ENCODE measurements around the gene PPA1. TPM values are rescaled to one million over a fixed set of nuclear protein-coding genes. Genes with fewer than 3 reads are reported as not detected.
"Not testable (repeated sequence)": the region's sequence is repeated elsewhere in the genome, so short reads cannot be mapped to it uniquely, and the experiment has no call there.

Gene PPA1
- total RNA-seq, 2 experiments from 2014 or later: 69.0 to 69.3 TPM

DNA sequence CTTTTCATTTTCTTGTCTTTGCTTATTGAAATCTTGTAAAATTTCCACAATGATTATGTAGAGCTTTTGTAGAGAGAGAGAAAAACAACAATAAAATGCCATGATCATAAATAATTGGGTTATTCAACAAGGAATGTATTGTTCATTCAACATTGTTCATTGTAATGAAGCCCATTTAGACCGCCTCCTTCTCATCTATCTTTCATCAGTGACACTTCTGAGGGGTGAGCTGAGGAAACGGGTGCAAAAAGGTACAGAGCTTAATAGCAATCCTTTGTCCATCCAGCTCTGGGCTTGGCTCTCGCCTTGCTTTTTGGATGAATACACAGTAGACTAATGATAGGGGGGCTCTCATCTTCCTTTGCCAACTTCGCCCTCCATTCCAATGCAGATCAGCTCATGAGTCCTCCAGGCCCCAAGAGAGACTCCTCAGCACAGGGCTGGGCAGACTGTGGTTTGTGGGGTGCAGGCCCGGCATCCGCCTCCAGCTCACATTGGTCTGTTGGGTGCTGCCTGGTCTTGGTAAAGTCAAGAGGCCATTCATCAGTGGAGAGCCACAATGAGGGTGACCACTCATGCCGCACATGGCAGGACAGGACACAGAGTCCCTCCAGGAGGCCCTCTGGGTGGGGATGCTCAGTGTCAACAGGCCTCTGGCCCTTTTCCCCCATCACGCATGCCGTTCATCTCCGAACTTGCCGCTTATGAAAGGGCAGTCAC is 17.9 kb upstream of the PPA1 start:
- DNase-seq: no peak
- POLR2A ChIA-PET: no interaction called here

GRCh38 chr10:70247360-70247759 is 14.1 kb upstream of the PPA1 start:
- Histone ChIP-seq H3K27me3 (ENCODE audit: control insufficient read depth in 1 of 2, insufficient read depth in 2 of 2, low read length in 2 of 2) (peaks cover 0 to 3% of the 10 kb centered on the region in 2 experiments), H3K36me3 (ENCODE audit: insufficient read depth, low read length) (no peaks in the 10 kb centered on the region), H3K27ac (ENCODE audit: low read depth in 1 of 2, low read length in 2 of 2) (no peak overlapping the region), H3K4me1 (ENCODE audit: insufficient read depth, low read length) (no peaks in the 10 kb centered on the region), H3K9me3 (ENCODE audit: control insufficient read depth in 1 of 2, insufficient read depth in 1 of 2, low read length in 2 of 2) (no peaks in the 10 kb centered on the region), H3K4me3 (ENCODE audit: low read length) (no peak overlapping the region)
- TF ChIP-seq, protein P1, sequence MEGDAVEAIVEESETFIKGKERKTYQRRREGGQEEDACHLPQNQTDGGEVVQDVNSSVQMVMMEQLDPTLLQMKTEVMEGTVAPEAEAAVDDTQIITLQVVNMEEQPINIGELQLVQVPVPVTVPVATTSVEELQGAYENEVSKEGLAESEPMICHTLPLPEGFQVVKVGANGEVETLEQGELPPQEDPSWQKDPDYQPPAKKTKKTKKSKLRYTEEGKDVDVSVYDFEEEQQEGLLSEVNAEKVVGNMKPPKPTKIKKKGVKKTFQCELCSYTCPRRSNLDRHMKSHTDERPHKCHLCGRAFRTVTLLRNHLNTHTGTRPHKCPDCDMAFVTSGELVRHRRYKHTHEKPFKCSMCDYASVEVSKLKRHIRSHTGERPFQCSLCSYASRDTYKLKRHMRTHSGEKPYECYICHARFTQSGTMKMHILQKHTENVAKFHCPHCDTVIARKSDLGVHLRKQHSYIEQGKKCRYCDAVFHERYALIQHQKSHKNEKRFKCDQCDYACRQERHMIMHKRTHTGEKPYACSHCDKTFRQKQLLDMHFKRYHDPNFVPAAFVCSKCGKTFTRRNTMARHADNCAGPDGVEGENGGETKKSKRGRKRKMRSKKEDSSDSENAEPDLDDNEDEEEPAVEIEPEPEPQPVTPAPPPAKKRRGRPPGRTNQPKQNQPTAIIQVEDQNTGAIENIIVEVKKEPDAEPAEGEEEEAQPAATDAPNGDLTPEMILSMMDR (IDR thresholded peaks at IDR 0.05): no peak
- no peak for ATAC-seq (ENCODE audit: poor library complexity)
- H3K9me3 Mint-ChIP-seq: no peaks in the 10 kb centered on the region
- ChIA-PET CTCF (interaction anchor here (0.6 kb wide), 1 partner anchor 14 kb away, joined by 3 read pairs; no protein-coding TSS in a partner anchor), POLR2A (no interaction called here)
- no peak overlapping the region for H3K4me3 Mint-ChIP-seq
- H3K27ac Mint-ChIP-seq: no peak overlapping the region
- H3K27me3 Mint-ChIP-seq: peaks cover 19% of the 10 kb centered on the region
- intact Hi-C loops (cut with DNase I, micrococcal nuclease): no loop called here
- no peak for DNase-seq
- no peaks in the 10 kb centered on the region for H3K4me1 Mint-ChIP-seq (ENCODE audit: low read depth)
- H3K36me3 Mint-ChIP-seq (ENCODE audit: low read depth): no peaks in the 10 kb centered on the region

More for the DNA sequence above, 17.9 kb upstream of the PPA1 start:
- Mint-ChIP-seq H3K9me3 (no peaks in the 10 kb centered on the region), H3K36me3 (ENCODE audit: low read depth) (no peaks in the 10 kb centered on the region), H3K27ac (no peak overlapping the region), H3K27me3 (peaks cover 50% of the 10 kb centered on the region), H3K4me3 (no peak overlapping the region), H3K4me1 (ENCODE audit: low read depth) (peaks cover 9% of the 10 kb centered on the region)
- peaks cover 0 to 12% of the 10 kb centered on the region in 2 experiments for H3K9me3 ChIP-seq (ENCODE audit: control insufficient read depth in 1 of 2, insufficient read depth in 1 of 2, low read length in 2 of 2)
- no peak overlapping the region for H3K4me3 ChIP-seq (ENCODE audit: low read length)
- H3K27ac ChIP-seq (ENCODE audit: low read depth in 1 of 2, low read length in 2 of 2): no peak overlapping the region
- CTCF ChIA-PET: interaction anchor here (0.6 to 1.1 kb wide), 2 partner anchors 14 to 105 kb away, joined by 3 read pairs; partner anchors contain the start of gene TYSND1
- H3K36me3 ChIP-seq (ENCODE audit: insufficient read depth, low read length): no peaks in the 10 kb centered on the region
- intact Hi-C loops (cut with DNase I, micrococcal nuclease): no loop called here
- TF ChIP-seq, protein P1 (IDR thresholded peaks at IDR 0.05): no peak
- ATAC-seq (ENCODE audit: poor library complexity): no peak
- peaks cover 14 to 22% of the 10 kb centered on the region in 2 experiments for H3K27me3 ChIP-seq (ENCODE audit: control insufficient read depth in 1 of 2, insufficient read depth in 2 of 2, low read length in 2 of 2)
- H3K4me1 ChIP-seq (ENCODE audit: insufficient read depth, low read length): peaks cover 11% of the 10 kb centered on the region

GRCh38 chr10:70241081-70241480 is 7.9 kb upstream of the PPA1 start:
- H3K27me3 ChIP-seq (ENCODE audit: control insufficient read depth in 1 of 2, insufficient read depth in 2 of 2, low read length in 2 of 2): no peaks in the 10 kb centered on the region
- DNase-seq: no peak
- Mint-ChIP-seq H3K4me1 (ENCODE audit: low read depth) (no peaks in the 10 kb centered on the region), H3K27me3 (no peaks in the 10 kb centered on the region), H3K9me3 (no peaks in the 10 kb centered on the region), H3K27ac (no peak overlapping the region), H3K4me3 (no peak overlapping the region), H3K36me3 (ENCODE audit: low read depth) (no peaks in the 10 kb centered on the region)
- no peak for ATAC-seq (ENCODE audit: poor library complexity)
- CTCF ChIA-PET: no interaction called here
- intact Hi-C loops (cut with DNase I, micrococcal nuclease): no loop called here
- H3K4me3 ChIP-seq (ENCODE audit: low read length): no peak overlapping the region
- H3K9me3 ChIP-seq (ENCODE audit: control insufficient read depth in 1 of 2, insufficient read depth in 1 of 2, low read length in 2 of 2): peaks cover 0 to 7% of the 10 kb centered on the region in 2 experiments
- no peaks in the 10 kb centered on the region for H3K4me1 ChIP-seq (ENCODE audit: insufficient read depth, low read length)
- no peak overlapping the region for H3K27ac ChIP-seq (ENCODE audit: low read depth in 1 of 2, low read length in 2 of 2)
- H3K36me3 ChIP-seq (ENCODE audit: insufficient read depth, low read length): no peaks in the 10 kb centered on the region
- TF ChIP-seq, protein P1 (IDR thresholded peaks at IDR 0.05): no peak
- POLR2A ChIA-PET: no interaction called here

DNA sequence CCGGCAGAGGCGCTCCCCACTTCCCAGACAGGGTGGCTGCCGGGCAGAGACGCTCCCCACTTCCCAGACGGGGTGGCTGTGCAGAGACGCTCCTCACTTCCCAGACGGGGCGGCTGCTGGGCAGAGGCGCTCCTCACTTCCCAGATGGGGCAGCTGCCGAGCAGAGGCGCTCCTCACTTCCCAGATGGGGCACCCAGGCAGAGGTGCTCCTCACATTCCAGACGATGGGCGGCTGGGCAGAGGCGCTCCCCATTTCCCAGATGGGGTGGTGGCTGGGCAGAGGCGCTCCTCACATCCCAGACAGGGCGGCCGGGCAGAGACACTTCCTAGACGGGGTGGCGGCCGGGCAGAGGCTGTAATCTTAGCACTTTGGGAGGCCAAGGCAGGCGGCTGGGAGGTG is 6.8 kb upstream of the PPA1 start:
- H3K9me3 Mint-ChIP-seq; H3K36me3 Mint-ChIP-seq (ENCODE audit: low read depth); H3K36me3 ChIP-seq (ENCODE audit: insufficient read depth, low read length); H3K4me3 Mint-ChIP-seq; H3K9me3 ChIP-seq (ENCODE audit: control insufficient read depth in 1 of 2, insufficient read depth in 1 of 2, low read length in 2 of 2); H3K27ac Mint-ChIP-seq; H3K4me1 Mint-ChIP-seq (ENCODE audit: low read depth); ATAC-seq (ENCODE audit: poor library complexity); H3K27ac ChIP-seq (ENCODE audit: low read depth in 1 of 2, low read length in 2 of 2); H3K4me1 ChIP-seq (ENCODE audit: insufficient read depth, low read length); POLR2A ChIA-PET; H3K27me3 Mint-ChIP-seq; H3K4me3 ChIP-seq (ENCODE audit: low read length); H3K27me3 ChIP-seq (ENCODE audit: control insufficient read depth in 1 of 2, insufficient read depth in 2 of 2, low read length in 2 of 2); DNase-seq; CTCF ChIA-PET: not testable (repeated sequence)
- intact Hi-C loops (cut with DNase I, micrococcal nuclease): loop anchor here in 1 of 2 experiments (5.0 to 10.0 kb wide), 2 partner anchors 1612 to 1975 kb away; partner anchors contain the start of genes ANAPC16, ASCC1 and PSAP

GRCh38 chr10:70239077-70239976 is 6.1 kb upstream of the PPA1 start:
- intact Hi-C loops (cut with DNase I, micrococcal nuclease): loop anchor here in 1 of 2 experiments (5.0 to 10.0 kb wide), 2 partner anchors 1613 to 1975 kb away; partner anchors contain the start of genes ANAPC16, ASCC1 and PSAP
- not testable (repeated sequence) for H3K4me3 Mint-ChIP-seq

More at GRCh38 chr10:70239077-70239976, 6.1 kb upstream of the PPA1 start:
- H3K36me3 Mint-ChIP-seq (ENCODE audit: low read depth); H3K27ac ChIP-seq (ENCODE audit: low read depth in 1 of 2, low read length in 2 of 2); H3K36me3 ChIP-seq (ENCODE audit: insufficient read depth, low read length); H3K4me3 ChIP-seq (ENCODE audit: low read length); H3K27ac Mint-ChIP-seq; H3K9me3 Mint-ChIP-seq; H3K4me1 ChIP-seq (ENCODE audit: insufficient read depth, low read length); H3K4me1 Mint-ChIP-seq (ENCODE audit: low read depth); H3K27me3 ChIP-seq (ENCODE audit: control insufficient read depth in 1 of 2, insufficient read depth in 2 of 2, low read length in 2 of 2); H3K27me3 Mint-ChIP-seq; DNase-seq; CTCF ChIA-PET; POLR2A ChIA-PET; ATAC-seq (ENCODE audit: poor library complexity); H3K9me3 ChIP-seq (ENCODE audit: control insufficient read depth in 1 of 2, insufficient read depth in 1 of 2, low read length in 2 of 2): not testable (repeated sequence)
